ENCODE results near the gene DOCK11. TPM values are rescaled to one million over a fixed set of nuclear protein-coding genes. Genes with fewer than 3 reads are reported as not detected.
A peak's percentile ranks its signal among the peaks of the same experiment; 100 is the strongest.

The DOCK11 gene
- total RNA-seq, 1 donor from 2014 or later = 14.0 TPM

DNA sequence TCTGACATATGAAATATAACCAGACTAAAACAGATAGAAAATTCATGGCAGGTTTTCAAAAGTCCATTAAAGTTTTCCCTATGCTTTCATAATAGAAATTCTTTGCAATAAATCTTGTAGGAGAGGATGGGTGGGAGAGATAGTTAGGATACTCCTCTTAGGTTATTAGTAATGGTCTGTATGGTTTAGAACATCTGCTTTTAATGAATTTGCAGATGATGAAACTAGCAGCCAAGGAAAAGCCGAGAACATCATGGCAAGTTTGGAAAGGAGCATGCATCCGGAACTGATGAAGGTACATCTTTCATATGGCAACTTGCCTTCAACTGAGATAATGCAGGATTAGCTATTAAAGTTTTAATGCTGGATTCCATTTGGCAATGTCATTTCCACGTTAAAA lies 70.7 kb downstream of the DOCK11 start:
- TF ChIP-seq, protein P1, sequence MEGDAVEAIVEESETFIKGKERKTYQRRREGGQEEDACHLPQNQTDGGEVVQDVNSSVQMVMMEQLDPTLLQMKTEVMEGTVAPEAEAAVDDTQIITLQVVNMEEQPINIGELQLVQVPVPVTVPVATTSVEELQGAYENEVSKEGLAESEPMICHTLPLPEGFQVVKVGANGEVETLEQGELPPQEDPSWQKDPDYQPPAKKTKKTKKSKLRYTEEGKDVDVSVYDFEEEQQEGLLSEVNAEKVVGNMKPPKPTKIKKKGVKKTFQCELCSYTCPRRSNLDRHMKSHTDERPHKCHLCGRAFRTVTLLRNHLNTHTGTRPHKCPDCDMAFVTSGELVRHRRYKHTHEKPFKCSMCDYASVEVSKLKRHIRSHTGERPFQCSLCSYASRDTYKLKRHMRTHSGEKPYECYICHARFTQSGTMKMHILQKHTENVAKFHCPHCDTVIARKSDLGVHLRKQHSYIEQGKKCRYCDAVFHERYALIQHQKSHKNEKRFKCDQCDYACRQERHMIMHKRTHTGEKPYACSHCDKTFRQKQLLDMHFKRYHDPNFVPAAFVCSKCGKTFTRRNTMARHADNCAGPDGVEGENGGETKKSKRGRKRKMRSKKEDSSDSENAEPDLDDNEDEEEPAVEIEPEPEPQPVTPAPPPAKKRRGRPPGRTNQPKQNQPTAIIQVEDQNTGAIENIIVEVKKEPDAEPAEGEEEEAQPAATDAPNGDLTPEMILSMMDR (conservative IDR thresholded peaks at IDR 0.05) = no peak
- Mint-ChIP-seq H3K27me3 (no peaks in the 10 kb centered on the region), H3K27ac (no peak overlapping the region), H3K9me3 (no peaks in the 10 kb centered on the region), H3K4me1 (ENCODE audit: unreplicated experiment) (no peaks in the 10 kb centered on the region), H3K4me3 (no peak overlapping the region), H3K36me3 (peaks cover 22% of the 10 kb centered on the region)
- DNase-seq (ENCODE audit: extremely low spot score, unreplicated experiment) = no peak

DNA sequence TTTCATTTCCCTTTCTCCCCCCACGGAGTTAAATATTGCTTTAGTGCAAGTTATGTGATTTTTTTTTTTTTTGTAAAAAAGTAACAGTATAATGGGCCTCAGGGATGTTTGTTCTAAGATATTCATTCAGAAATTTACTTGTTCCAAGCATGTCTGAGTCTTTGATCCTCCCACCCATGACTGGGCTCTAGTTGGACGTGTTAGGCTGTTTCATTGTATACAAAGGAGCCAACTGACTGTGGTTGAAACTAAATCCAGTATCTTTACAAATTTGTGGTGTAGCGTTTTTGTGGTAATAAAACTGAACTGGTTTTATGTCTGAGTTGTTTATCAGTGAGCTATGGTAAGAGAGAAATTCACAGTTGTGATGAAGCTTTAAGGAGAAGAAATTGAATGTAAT lies 74.1 kb downstream of the DOCK11 start:
- Mint-ChIP-seq H3K4me1 (ENCODE audit: unreplicated experiment) (no peaks in the 10 kb centered on the region), H3K27me3 (no peaks in the 10 kb centered on the region), H3K4me3 (no peak overlapping the region), H3K36me3 (peaks cover 11% of the 10 kb centered on the region), H3K9me3 (no peaks in the 10 kb centered on the region), H3K27ac (peak overlapping the region; percentile 19)
- DNase-seq (ENCODE audit: extremely low spot score, unreplicated experiment) = no peak
- TF ChIP-seq, protein P1 (conservative IDR thresholded peaks at IDR 0.05) = no peak

DNA sequence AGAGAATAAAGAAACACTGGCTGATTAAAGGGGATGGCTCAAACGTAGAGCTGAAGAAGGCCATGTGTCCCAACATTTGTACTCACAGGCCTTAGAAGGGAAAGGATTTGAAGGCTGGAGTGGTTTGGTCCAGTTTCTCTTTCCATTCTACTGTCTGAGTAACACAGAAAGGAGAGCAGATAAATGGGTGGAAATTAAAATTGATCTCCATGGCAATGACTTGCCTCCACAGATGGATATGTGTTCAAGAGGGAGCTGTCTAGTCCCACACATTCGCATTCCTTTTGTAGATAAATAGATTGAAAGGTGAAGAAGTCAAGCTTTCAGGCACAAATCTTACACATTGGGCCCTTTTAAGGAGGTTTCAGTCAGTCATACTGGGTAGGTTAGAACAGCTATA lies 74.6 kb downstream of the DOCK11 start:
- Mint-ChIP-seq H3K9me3 (no peaks in the 10 kb centered on the region), H3K27ac (peak overlapping the region; percentile 19), H3K4me3 (no peak overlapping the region), H3K27me3 (no peaks in the 10 kb centered on the region), H3K36me3 (peaks cover 11% of the 10 kb centered on the region), H3K4me1 (ENCODE audit: unreplicated experiment) (no peaks in the 10 kb centered on the region)
- no peak for DNase-seq (ENCODE audit: extremely low spot score, unreplicated experiment)
- TF ChIP-seq, protein P1 (conservative IDR thresholded peaks at IDR 0.05) = no peak

DNA sequence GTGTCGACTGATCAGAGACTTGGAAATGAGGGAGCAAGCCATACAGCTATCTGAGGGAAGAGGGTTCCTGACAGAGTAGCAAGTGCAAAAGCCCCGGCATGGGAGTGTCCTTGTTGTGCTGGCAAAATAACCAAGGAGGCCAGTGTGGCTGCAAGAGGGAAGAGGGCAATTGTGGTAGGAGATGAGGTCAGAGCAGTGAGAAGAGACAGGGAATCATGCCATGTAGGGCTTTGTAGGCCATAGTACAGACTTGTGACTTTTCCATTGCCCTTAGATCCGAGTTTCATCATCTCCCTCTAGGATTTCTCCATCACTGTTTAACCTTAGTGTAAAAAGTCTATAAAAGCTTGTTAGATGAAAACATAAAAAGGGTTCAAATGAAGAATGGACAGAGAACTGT lies 76.2 kb downstream of the DOCK11 start:
- Mint-ChIP-seq H3K27ac (no peak overlapping the region), H3K27me3 (no peaks in the 10 kb centered on the region), H3K4me1 (ENCODE audit: unreplicated experiment) (no peaks in the 10 kb centered on the region), H3K9me3 (no peaks in the 10 kb centered on the region), H3K4me3 (no peak overlapping the region), H3K36me3 (peaks cover 11% of the 10 kb centered on the region)
- DNase-seq (ENCODE audit: extremely low spot score, unreplicated experiment) = no peak
- TF ChIP-seq, protein P1 (conservative IDR thresholded peaks at IDR 0.05) = no peak

DNA sequence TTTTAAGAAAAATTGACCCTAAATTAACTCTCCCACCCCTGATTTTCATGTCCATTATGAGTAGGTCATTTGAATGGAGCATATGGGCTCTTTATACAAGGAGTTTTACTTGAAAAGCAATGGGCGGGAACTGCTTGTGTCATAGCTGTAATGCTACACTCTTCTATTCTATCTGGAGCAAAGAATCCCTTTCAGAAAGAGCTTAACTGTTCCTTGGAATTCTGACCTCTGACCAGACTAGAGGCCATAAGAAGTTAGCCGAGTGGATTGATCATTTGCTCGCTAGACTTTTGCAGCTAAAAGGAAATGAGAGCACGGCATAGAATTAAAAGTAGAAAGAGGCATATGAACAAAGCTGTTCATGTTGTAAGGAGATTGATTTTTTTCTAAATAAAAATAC lies 79.1 kb downstream of the DOCK11 start:
- TF ChIP-seq, protein P1 (conservative IDR thresholded peaks at IDR 0.05) = no peak
- Mint-ChIP-seq H3K9me3 (no peaks in the 10 kb centered on the region), H3K27me3 (no peaks in the 10 kb centered on the region), H3K4me3 (no peak overlapping the region), H3K4me1 (ENCODE audit: unreplicated experiment) (no peaks in the 10 kb centered on the region), H3K27ac (no peak overlapping the region), H3K36me3 (peaks cover 6% of the 10 kb centered on the region)
- no peak for DNase-seq (ENCODE audit: extremely low spot score, unreplicated experiment)

DNA sequence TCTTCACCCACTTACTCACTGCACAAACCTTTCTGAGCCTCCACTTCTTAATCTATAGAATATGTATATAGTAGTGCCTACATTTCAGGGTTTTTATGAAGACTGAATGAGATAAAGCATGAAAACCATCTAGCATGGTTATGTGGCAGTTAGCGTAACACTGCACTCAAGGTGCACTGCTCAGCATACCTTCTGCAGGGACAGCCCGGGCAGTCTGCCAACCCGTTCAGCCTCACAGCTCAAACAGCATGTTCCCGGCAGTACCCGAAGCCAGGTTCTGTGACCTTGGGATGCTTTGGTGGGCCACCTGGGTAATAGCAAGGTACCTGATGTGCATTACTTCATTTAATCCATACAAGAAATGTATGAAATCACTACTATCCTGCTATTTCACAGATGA lies 81.4 kb downstream of the DOCK11 start:
- Mint-ChIP-seq H3K27ac (no peak overlapping the region), H3K36me3 (no peaks in the 10 kb centered on the region), H3K4me1 (ENCODE audit: unreplicated experiment) (no peaks in the 10 kb centered on the region), H3K27me3 (no peaks in the 10 kb centered on the region), H3K9me3 (no peaks in the 10 kb centered on the region), H3K4me3 (no peak overlapping the region)
- DNase-seq (ENCODE audit: extremely low spot score, unreplicated experiment) = no peak
- TF ChIP-seq, protein P1 (conservative IDR thresholded peaks at IDR 0.05) = no peak
